DND-41 (cell line): ENCODE results near the gene GEMIN7.

Source experiments
- ATAC-seq: fragments of 200-7000 bp; cut with Tn5 transposase; 3 replicates; pipeline ENCODE4 v1.9.1; 2021; ENCODE audit warnings: low read depth; ENCODE audit not compliant: insufficient read depth
- DNase-seq: peaks from one replicate; pipeline ENCODE4 v3.0.0-alpha.2; 2020
- H2AFZ ChIP-seq: 2 replicates; pipeline ENCODE4 v1.6.0; 2012; ENCODE audit warnings: low read depth, low read length
- H3K27ac ChIP-seq: 2 replicates; pipeline ENCODE4 v1.5.1; 2012; ENCODE audit warnings: low read length, inconsistent platforms
- H3K27me3 ChIP-seq: fragments of 200-600 bp; sonication (generic); 2 replicates; pipeline ENCODE4 v1.6.0; 2012; ENCODE audit warnings: low read length, mild to moderate bottlenecking, inconsistent platforms; ENCODE audit not compliant: insufficient read depth, poor library complexity
- H3K36me3 ChIP-seq: 2 replicates; pipeline ENCODE4 v1.5.1; 2012; ENCODE audit warnings: low read length, inconsistent platforms; ENCODE audit not compliant: insufficient read depth
- H3K4me1 ChIP-seq: 2 replicates; pipeline ENCODE4 v1.5.1; 2012; ENCODE audit warnings: mild to moderate bottlenecking, low read length; ENCODE audit not compliant: insufficient read depth
- H3K4me2 ChIP-seq: 2 replicates; pipeline ENCODE4 v1.6.0; 2012; ENCODE audit warnings: mild to moderate bottlenecking, moderate library complexity, low read length, inconsistent platforms; ENCODE audit not compliant: insufficient read depth
- H3K4me3 ChIP-seq, 2 experiments: fragments of 200-600 bp in 1 of 2; shearing (Covaris generic) in 1 of 2; 2 replicates each; pipeline ENCODE4 v1.5.1; 2012 to 2016; ENCODE audit warnings: inconsistent platforms in 2 of 2, low read length in 2 of 2, mild to moderate bottlenecking in 2 of 2, low read depth in 1 of 2, moderate library complexity in 1 of 2
- H3K79me2 ChIP-seq: 2 replicates; pipeline ENCODE4 v1.6.0; 2012; ENCODE audit warnings: low read length, inconsistent platforms; ENCODE audit not compliant: insufficient read depth
- H3K9ac ChIP-seq: 2 replicates; pipeline ENCODE4 v1.6.0; 2012; ENCODE audit warnings: low read depth, mild to moderate bottlenecking, inconsistent platforms, low read length, moderate library complexity
- H3K9me3 ChIP-seq: 2 replicates; pipeline ENCODE4 v1.5.1; 2012; ENCODE audit warnings: low read length, moderate library complexity, mild to moderate bottlenecking, inconsistent platforms; ENCODE audit not compliant: insufficient read depth, severe bottlenecking
- H4K20me1 ChIP-seq: 2 replicates; pipeline ENCODE4 v1.6.0; 2012; ENCODE audit warnings: low read length; ENCODE audit not compliant: insufficient read depth
- EZH2 ChIP-seq: IDR thresholded peaks from 3 replicates; pipeline ENCODE4 v1.6.1; 2012; ENCODE audit warnings: borderline replicate concordance, low read depth, mild to moderate bottlenecking, moderate library complexity, low read length, inconsistent platforms; ENCODE audit not compliant: severe bottlenecking
- TF ChIP-seq, protein P1 (sequence below): IDR thresholded peaks from 2 replicates; pipeline ENCODE4 v1.5.1; 2012; ENCODE audit warnings: borderline replicate concordance, low read length, moderate library complexity, mild to moderate bottlenecking; ENCODE audit not compliant: poor library complexity, severe bottlenecking; ENCODE audit errors: extremely low read depth

The GEMIN7 gene

GRCh38 chr19:45071969-45072790 lies 6.9 kb upstream of the GEMIN7 start:
- Histone ChIP-seq H3K79me2 (no peaks in the 10 kb centered on the region), H3K36me3 (peaks cover 37% of the 10 kb centered on the region), H2AFZ (no peak overlapping the region), H3K9me3 (no peaks in the 10 kb centered on the region), H3K4me1 (no peaks in the 10 kb centered on the region), H3K4me2 (no peak overlapping the region), H3K27me3 (no peaks in the 10 kb centered on the region), H3K9ac (no peak overlapping the region), H3K27ac (no peak overlapping the region), H4K20me1 (peaks cover 5% of the 10 kb centered on the region), H3K4me3 (no peak overlapping the region)
- TF ChIP-seq, protein P1, sequence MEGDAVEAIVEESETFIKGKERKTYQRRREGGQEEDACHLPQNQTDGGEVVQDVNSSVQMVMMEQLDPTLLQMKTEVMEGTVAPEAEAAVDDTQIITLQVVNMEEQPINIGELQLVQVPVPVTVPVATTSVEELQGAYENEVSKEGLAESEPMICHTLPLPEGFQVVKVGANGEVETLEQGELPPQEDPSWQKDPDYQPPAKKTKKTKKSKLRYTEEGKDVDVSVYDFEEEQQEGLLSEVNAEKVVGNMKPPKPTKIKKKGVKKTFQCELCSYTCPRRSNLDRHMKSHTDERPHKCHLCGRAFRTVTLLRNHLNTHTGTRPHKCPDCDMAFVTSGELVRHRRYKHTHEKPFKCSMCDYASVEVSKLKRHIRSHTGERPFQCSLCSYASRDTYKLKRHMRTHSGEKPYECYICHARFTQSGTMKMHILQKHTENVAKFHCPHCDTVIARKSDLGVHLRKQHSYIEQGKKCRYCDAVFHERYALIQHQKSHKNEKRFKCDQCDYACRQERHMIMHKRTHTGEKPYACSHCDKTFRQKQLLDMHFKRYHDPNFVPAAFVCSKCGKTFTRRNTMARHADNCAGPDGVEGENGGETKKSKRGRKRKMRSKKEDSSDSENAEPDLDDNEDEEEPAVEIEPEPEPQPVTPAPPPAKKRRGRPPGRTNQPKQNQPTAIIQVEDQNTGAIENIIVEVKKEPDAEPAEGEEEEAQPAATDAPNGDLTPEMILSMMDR: no peak
- no peak for TF ChIP-seq EZH2
- DNase-seq: no peak
- ATAC-seq: 0 out of 3 replicates have a peak, but pooled peaks have one; percentile 10

GRCh38 chr19:45074744-45075300 lies 4.2 kb upstream of the GEMIN7 start:
- Histone ChIP-seq H3K27ac (no peak overlapping the region), H3K79me2 (peaks cover 7% of the 10 kb centered on the region), H3K9me3 (no peaks in the 10 kb centered on the region), H4K20me1 (peaks cover 7% of the 10 kb centered on the region; the same call in 1 of the 2 replicates), H3K4me2 (no peak overlapping the region), H3K36me3 (peaks cover 14% of the 10 kb centered on the region), H2AFZ (no peak overlapping the region), H3K27me3 (no peaks in the 10 kb centered on the region), H3K4me3 (no peak overlapping the region), H3K9ac (no peak overlapping the region), H3K4me1 (peaks cover 10% of the 10 kb centered on the region)
- ATAC-seq (no peak), DNase-seq (no peak)
- TF ChIP-seq EZH2: no peak

DNA sequence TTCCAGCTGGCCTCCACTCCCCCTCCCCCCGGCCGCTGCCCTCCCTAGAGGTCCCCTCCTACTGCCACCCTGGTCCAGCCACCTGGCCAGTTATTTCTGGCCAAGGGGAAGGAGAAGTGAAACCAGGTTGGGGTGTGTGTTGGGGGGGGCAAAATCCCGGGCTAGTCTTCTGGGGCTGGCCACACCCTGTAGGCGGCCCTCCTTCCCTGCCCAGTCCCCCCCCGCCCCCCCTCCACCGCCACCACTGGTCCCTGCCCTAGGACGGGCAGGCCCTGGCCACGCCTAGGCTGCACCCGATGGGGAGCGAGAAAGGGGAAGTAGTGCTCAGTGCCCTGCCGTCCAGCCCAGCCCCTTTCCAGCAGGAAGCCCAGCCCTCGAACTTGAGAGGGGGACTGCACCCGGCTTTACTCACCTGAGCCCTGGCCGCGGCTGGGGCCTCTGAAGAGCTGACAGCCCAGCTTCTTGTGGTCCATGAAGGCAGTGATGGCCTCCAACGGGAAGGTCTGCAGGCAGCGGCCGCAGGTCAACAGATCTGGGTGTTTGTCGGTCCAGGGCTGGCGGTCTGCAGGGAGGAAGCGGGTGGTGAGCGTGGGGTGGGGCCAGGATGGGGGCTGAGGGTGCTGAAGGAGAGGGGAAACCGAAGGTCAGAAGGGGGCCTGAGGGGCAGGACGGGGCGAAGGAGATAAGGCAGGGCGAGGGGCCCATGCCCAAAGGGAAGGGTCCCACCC lies 3.6 kb upstream of the GEMIN7 start:
- no peak overlapping the region for H3K4me2 ChIP-seq
- peaks cover 8% of the 10 kb centered on the region for H3K36me3 ChIP-seq
- no peak for TF ChIP-seq EZH2
- TF ChIP-seq, protein P1: no peak
- peaks cover 16% of the 10 kb centered on the region for H3K4me1 ChIP-seq
- no peak overlapping the region for H2AFZ ChIP-seq
- H3K9me3 ChIP-seq: no peaks in the 10 kb centered on the region
- no peak for DNase-seq
- no peak overlapping the region for H3K27ac ChIP-seq
- peaks cover 14% of the 10 kb centered on the region for H3K79me2 ChIP-seq
- no peak for ATAC-seq
- no peak overlapping the region for H3K4me3 ChIP-seq
- H4K20me1 ChIP-seq: peaks cover 9% of the 10 kb centered on the region; the same call in 1 of the 2 replicates
- H3K9ac ChIP-seq: no peak overlapping the region
- no peaks in the 10 kb centered on the region for H3K27me3 ChIP-seq
